OCI-LY7 (cell line): Measurements from ENCODE around the gene BCLAF1. TPM values are rescaled to one million over a fixed set of nuclear protein-coding genes. Genes with fewer than 3 reads are reported as not detected.

Source experiments
- BruUV-seq: library from RNA; stranded (reverse); fragments of 400-500 nt; replicated peaks from 2 replicates; lab custom pipeline; 2021; lab: Mats Ljungman, UMichigan
- CTCF ChIA-PET: fragments of 300-600 bp; sonication (Branson Sonifier 250); formaldehyde crosslinking; loops from one replicate; lab custom pipeline; 2022; ENCODE audit warnings: antibody characterized with exemption; ENCODE audit not compliant: unreplicated experiment; lab: Charles Lee
- POLR2A ChIA-PET: fragments of 300-600 bp; sonication (Branson Sonifier 250); formaldehyde crosslinking; loops from one replicate; lab custom pipeline; 2022; ENCODE audit warnings: antibody characterized with exemption; lab: Charles Lee
- DNase-seq: peaks from one replicate; pipeline ENCODE4 v3.0.0-alpha.2; 2015; ENCODE audit warnings: low spot score
- H2AFZ ChIP-seq: fragments of 200-600 bp; sonication (generic), shearing (Covaris generic); 2 replicates; pipeline ENCODE4 v1.6.1; 2014; ENCODE audit warnings: mild to moderate bottlenecking, antibody characterized with exemption, low read length, moderate library complexity
- H3K27ac ChIP-seq: fragments of 200-600 bp; sonication (generic); 2 replicates; pipeline ENCODE4 v1.5.1; 2014; ENCODE audit warnings: mixed run types, low read depth, mild to moderate bottlenecking, moderate library complexity, low read length, inconsistent platforms; ENCODE audit not compliant: poor library complexity, severe bottlenecking
- H3K36me3 ChIP-seq: fragments of 200-600 bp; sonication (generic); 2 replicates; pipeline ENCODE4 v1.6.1; 2014; ENCODE audit warnings: mild to moderate bottlenecking, antibody characterized with exemption, low read length, moderate library complexity, mixed read lengths; ENCODE audit not compliant: insufficient read depth
- H3K4me1 ChIP-seq: fragments of 200-600 bp; sonication (generic); 2 replicates; pipeline ENCODE4 v1.5.1; 2014; ENCODE audit warnings: mild to moderate bottlenecking, low read length; ENCODE audit not compliant: insufficient read depth, poor library complexity, severe bottlenecking
- H3K4me2 ChIP-seq: fragments of 200-600 bp; sonication (generic); 2 replicates; pipeline ENCODE4 v1.6.1; 2014; ENCODE audit warnings: mild to moderate bottlenecking, low read length
- H3K4me3 ChIP-seq: fragments of 200-600 bp; sonication (generic); 2 replicates; pipeline ENCODE4 v1.5.1; 2014; ENCODE audit warnings: mild to moderate bottlenecking, low read depth, low read length; ENCODE audit not compliant: poor library complexity, severe bottlenecking
- H3K79me2 ChIP-seq: fragments of 200-600 bp; sonication (generic); 2 replicates; pipeline ENCODE4 v1.6.1; 2016; ENCODE audit warnings: low read depth, mild to moderate bottlenecking, low read length, moderate library complexity, mixed read lengths; ENCODE audit not compliant: insufficient read depth
- H3K9me2 ChIP-seq: fragments of 200-600 bp; sonication (generic); 2 replicates; pipeline ENCODE4 v1.6.1; 2016; ENCODE audit warnings: mild to moderate bottlenecking, low read length, mixed read lengths; ENCODE audit not compliant: insufficient read depth
- H3K9me3 ChIP-seq: fragments of 200-600 bp; sonication (generic); 2 replicates; pipeline ENCODE4 v1.6.1; 2014; ENCODE audit warnings: mild to moderate bottlenecking, mixed run types, low read length, mixed read lengths
- H4K20me1 ChIP-seq: fragments of 200-600 bp; sonication (generic); 2 replicates; pipeline ENCODE4 v1.6.1; 2014; ENCODE audit warnings: mild to moderate bottlenecking, antibody characterized with exemption, low read length, moderate library complexity, mixed read lengths; ENCODE audit not compliant: insufficient read depth
- EZH2phosphoT487 ChIP-seq: fragments of 200-600 bp; sonication (generic); IDR thresholded peaks from 2 replicates; pipeline ENCODE4 v1.6.1; 2018; ENCODE audit warnings: low read depth, borderline replicate concordance, mild to moderate bottlenecking, mixed run types, antibody characterized with exemption, low read length, moderate library complexity, mixed read lengths
- intact Hi-C: fragments of 100-400 bp; cut with micrococcal nuclease; formaldehyde crosslinking; loops from one replicate; pipeline ENCODE4 v1.10.0; 2022; ENCODE audit not compliant: unreplicated experiment
- total RNA-seq, 2 experiments: library from RNA; depleted of rRNA in 1 of 2; stranded (reverse); fragments of >200 nt in 1 of 2; shearing (Covaris generic) in 1 of 2; gene quantifications; 2 replicates each; pipeline ENCODE4 v1.2.3, GENCODE V29; 2014 to 2022
- TF ChIP-seq, protein P1 (sequence below): fragments of 200-600 bp; sonication (generic); conservative IDR thresholded peaks from 2 replicates; pipeline ENCODE4 v1.5.1; 2014; ENCODE audit warnings: mild to moderate bottlenecking, antibody characterized with exemption, low read length, moderate library complexity, mixed read lengths

The BCLAF1 gene
- total RNA-seq, 2 experiments from 2014 or later = 130 to 186 TPM

DNA sequence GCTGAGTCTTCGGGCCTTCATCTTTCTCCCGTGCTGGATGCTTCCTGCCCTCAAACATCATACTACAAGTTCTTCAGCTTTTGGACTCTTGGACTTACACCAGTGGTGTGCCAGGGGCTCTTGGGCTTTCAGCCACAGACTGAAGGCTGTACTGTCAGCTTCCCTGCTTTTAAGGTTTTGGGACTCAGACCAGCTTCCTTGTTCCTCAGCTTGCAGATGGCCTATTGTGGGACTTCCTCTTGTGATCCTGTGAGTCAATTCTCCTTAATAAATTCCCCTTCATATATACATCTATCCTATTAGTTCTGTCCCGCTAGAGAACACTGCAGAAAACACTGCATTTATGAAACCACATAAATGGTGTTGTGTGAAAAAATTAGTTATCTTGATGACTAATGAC lies 13.9 kb upstream of the BCLAF1 start:
- Histone ChIP-seq H3K4me2 (no peak overlapping the region), H3K4me3 (no peak overlapping the region), H3K4me1 (no peaks in the 10 kb centered on the region), H3K36me3 (no peaks in the 10 kb centered on the region), H4K20me1 (no peaks in the 10 kb centered on the region), H3K27ac (no peak overlapping the region), H3K9me2 (no peaks in the 10 kb centered on the region), H3K79me2 (no peaks in the 10 kb centered on the region), H2AFZ (no peak overlapping the region), H3K9me3 (no peaks in the 10 kb centered on the region)
- no peak for DNase-seq
- ChIA-PET POLR2A (interaction anchor here (0.8 to 1.3 kb wide), 2 partner anchors 12 to 14 kb away, joined by 3 to 5 read pairs; no protein-coding TSS in a partner anchor), CTCF (no interaction called here)
- intact Hi-C loops = no loop called here
- no TSS peak for BruUV-seq
- TF ChIP-seq EZH2phosphoT487 = no peak

DNA sequence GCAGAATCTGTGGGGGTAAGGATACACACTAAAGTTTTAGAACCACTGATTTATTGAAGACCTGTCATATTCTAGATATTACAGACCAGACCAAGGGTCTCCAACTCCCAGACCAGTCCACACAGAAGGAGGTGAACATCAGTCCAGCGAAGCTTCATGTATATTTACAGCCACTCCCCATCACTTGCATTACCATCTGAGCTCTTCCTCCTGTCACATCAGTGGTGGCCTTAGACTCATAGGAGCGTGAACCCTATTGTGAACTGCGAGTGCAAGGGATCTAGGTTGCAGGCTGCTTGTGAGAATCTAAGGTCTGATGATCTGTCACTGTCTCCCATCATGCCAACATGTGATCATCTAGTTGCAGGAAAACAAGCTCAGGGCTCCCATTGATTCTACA lies 5.0 kb upstream of the BCLAF1 start:
- no TSS peak for BruUV-seq
- Histone ChIP-seq H3K36me3 (no peaks in the 10 kb centered on the region; the same call in 1 of the 2 replicates), H2AFZ (no peak overlapping the region), H3K27ac (no peak overlapping the region), H3K9me2 (no peaks in the 10 kb centered on the region), H3K4me2 (no peak overlapping the region), H4K20me1 (no peaks in the 10 kb centered on the region), H3K4me3 (no peak overlapping the region), H3K4me1 (peaks cover 12% of the 10 kb centered on the region), H3K9me3 (no peaks in the 10 kb centered on the region), H3K79me2 (peaks cover 6% of the 10 kb centered on the region; the same call in 1 of the 2 replicates)
- TF ChIP-seq, protein P1, sequence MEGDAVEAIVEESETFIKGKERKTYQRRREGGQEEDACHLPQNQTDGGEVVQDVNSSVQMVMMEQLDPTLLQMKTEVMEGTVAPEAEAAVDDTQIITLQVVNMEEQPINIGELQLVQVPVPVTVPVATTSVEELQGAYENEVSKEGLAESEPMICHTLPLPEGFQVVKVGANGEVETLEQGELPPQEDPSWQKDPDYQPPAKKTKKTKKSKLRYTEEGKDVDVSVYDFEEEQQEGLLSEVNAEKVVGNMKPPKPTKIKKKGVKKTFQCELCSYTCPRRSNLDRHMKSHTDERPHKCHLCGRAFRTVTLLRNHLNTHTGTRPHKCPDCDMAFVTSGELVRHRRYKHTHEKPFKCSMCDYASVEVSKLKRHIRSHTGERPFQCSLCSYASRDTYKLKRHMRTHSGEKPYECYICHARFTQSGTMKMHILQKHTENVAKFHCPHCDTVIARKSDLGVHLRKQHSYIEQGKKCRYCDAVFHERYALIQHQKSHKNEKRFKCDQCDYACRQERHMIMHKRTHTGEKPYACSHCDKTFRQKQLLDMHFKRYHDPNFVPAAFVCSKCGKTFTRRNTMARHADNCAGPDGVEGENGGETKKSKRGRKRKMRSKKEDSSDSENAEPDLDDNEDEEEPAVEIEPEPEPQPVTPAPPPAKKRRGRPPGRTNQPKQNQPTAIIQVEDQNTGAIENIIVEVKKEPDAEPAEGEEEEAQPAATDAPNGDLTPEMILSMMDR = no peak
- no peak for TF ChIP-seq EZH2phosphoT487
- intact Hi-C loops = no loop called here
- ChIA-PET POLR2A (no interaction called here), CTCF (no interaction called here)
- no peak for DNase-seq

DNA sequence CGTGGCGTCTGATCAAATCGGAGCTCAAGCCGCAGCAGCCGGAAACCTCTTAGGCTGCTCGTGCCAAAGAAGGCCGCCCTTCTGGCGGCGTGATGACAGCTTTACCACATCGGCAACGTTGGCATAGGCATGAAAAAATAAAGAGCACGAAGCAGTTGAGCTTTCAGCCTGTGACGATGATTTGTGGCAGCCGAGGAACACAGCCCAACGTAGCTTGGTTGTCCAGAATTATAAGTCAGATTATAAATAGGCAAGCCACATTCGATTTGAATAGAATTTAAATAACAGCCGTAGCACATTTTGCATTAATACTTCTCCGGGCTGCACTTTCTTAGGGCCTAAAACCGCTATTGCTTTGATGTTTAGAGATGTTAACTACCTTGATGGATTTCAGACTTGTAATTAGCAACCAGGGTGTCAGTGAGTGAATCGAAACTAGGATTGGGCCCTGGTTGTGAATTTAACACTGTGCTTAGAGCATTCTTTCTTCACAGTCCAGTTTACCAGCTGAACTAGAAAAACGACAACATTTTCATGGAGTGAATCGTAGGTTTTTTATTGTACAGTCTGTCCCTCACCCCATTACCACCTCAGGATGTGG lies 864 bp upstream of the BCLAF1 start:
- peak overlapping the region; percentile 77; the same call in 1 of the 2 replicates for H2AFZ ChIP-seq
- intact Hi-C loops = no loop called here

More for the DNA sequence above, 864 bp upstream of the BCLAF1 start:
- H3K9me2 ChIP-seq = no peaks in the 10 kb centered on the region
- peak overlapping the region; percentile 97 for H3K27ac ChIP-seq
- no peak for TF ChIP-seq EZH2phosphoT487
- TF ChIP-seq, protein P1 = no peak
- ChIA-PET POLR2A (interaction anchor here (0.6 to 5.1 kb wide), 17 partner anchors 9 to 825 kb away, joined by 3 to 99 read pairs (median 5); partner anchors contain the start of genes AHI1, MAP3K5 and MTFR2), CTCF (interaction anchor here (1.1 kb wide), 1 partner anchor 64 kb away, joined by 3 read pairs; no protein-coding TSS in a partner anchor)
- peak; percentile 86 for DNase-seq
- H3K9me3 ChIP-seq = no peaks in the 10 kb centered on the region
- peaks cover 34% of the 10 kb centered on the region for H3K36me3 ChIP-seq
- H3K4me1 ChIP-seq = peaks cover 34% of the 10 kb centered on the region
- peaks cover 43% of the 10 kb centered on the region for H3K79me2 ChIP-seq
- H3K4me3 ChIP-seq = peak overlapping the region; percentile 88
- no TSS peak for BruUV-seq
- peak overlapping the region; percentile 95 for H3K4me2 ChIP-seq
- peaks cover 24% of the 10 kb centered on the region for H4K20me1 ChIP-seq
